ENCODE measurements around the gene IL4R. TPM values are rescaled to one million over a fixed set of nuclear protein-coding genes. Genes with fewer than 3 reads are reported as not detected.
A peak's percentile ranks its signal among the peaks of the same experiment; 100 is the strongest.

The IL4R gene
- total RNA-seq, 1 donor from 2014 or later: 41.0 TPM

GRCh38 chr16:27341549-27341948 is 27.8 kb downstream of the IL4R start:
- Mint-ChIP-seq H3K4me1 (ENCODE audit: low read depth) (no peaks in the 10 kb centered on the region), H3K36me3 (ENCODE audit: low read depth) (peaks cover 37% of the 10 kb centered on the region), H3K27ac (ENCODE audit: unreplicated experiment) (no peak overlapping the region), H3K27me3 (ENCODE audit: low read depth) (no peaks in the 10 kb centered on the region), H3K9me3 (ENCODE audit: low read depth) (no peaks in the 10 kb centered on the region), H3K4me3 (ENCODE audit: unreplicated experiment) (no peak overlapping the region)
- no peak for TF ChIP-seq CTCF (IDR thresholded peaks at IDR 0.05)
- DNase-seq (ENCODE audit: low spot score): no peak

- no peak for DNase-seq (ENCODE audit: low spot score)
- Mint-ChIP-seq H3K4me3 (ENCODE audit: unreplicated experiment) (no peak overlapping the region), H3K9me3 (ENCODE audit: low read depth) (no peaks in the 10 kb centered on the region), H3K36me3 (ENCODE audit: low read depth) (peaks cover 39% of the 10 kb centered on the region), H3K27me3 (ENCODE audit: low read depth) (no peaks in the 10 kb centered on the region), H3K4me1 (ENCODE audit: low read depth) (no peaks in the 10 kb centered on the region), H3K27ac (ENCODE audit: unreplicated experiment) (no peak overlapping the region)
- TF ChIP-seq CTCF (IDR thresholded peaks at IDR 0.05): no peak
Observed at GRCh38 chr16:27341971-27342370, 28.2 kb downstream of the IL4R start.

GRCh38 chr16:27344721-27345120 is 30.9 kb downstream of the IL4R start:
- no peaks in the 10 kb centered on the region for H3K27me3 Mint-ChIP-seq (ENCODE audit: low read depth)
- H3K4me1 Mint-ChIP-seq (ENCODE audit: low read depth): no peaks in the 10 kb centered on the region
- no peak for DNase-seq (ENCODE audit: low spot score)
- no peak overlapping the region for H3K27ac Mint-ChIP-seq (ENCODE audit: unreplicated experiment)
- TF ChIP-seq CTCF (IDR thresholded peaks at IDR 0.05): no peak
- H3K4me3 Mint-ChIP-seq (ENCODE audit: unreplicated experiment): no peak overlapping the region
- no peaks in the 10 kb centered on the region for H3K9me3 Mint-ChIP-seq (ENCODE audit: low read depth)
- H3K36me3 Mint-ChIP-seq (ENCODE audit: low read depth): peaks cover 44% of the 10 kb centered on the region

- Mint-ChIP-seq H3K4me3 (ENCODE audit: unreplicated experiment) (no peak overlapping the region), H3K4me1 (ENCODE audit: low read depth) (no peaks in the 10 kb centered on the region), H3K27me3 (ENCODE audit: low read depth) (no peaks in the 10 kb centered on the region), H3K27ac (ENCODE audit: unreplicated experiment) (no peak overlapping the region), H3K9me3 (ENCODE audit: low read depth) (no peaks in the 10 kb centered on the region), H3K36me3 (ENCODE audit: low read depth) (peaks cover 46% of the 10 kb centered on the region)
- no peak for TF ChIP-seq CTCF (IDR thresholded peaks at IDR 0.05)
- no peak for DNase-seq (ENCODE audit: low spot score)
Observed at GRCh38 chr16:27345201-27345600, 31.4 kb downstream of the IL4R start.

DNA sequence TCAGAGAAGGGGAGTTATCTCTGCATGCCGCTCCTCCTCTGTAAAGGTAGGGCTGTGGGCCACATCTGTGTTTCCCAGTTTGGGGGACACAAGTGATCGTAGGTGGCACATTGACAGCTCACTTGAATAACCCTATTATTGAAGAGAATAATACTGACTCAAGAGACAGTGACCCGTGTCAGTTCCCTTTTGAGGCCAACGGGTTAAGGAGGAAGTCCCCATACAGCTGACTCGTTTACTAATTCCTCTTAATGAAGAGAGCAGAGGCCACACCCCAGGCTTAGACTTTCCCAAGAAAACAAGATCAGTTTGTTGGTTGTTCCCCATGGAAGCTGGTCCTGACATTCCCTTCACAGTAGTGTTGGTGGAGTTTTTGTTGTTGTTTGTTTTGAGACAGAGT is 33.0 kb downstream of the IL4R start:
- H3K36me3 Mint-ChIP-seq (ENCODE audit: low read depth): peaks cover 46% of the 10 kb centered on the region
- H3K9me3 Mint-ChIP-seq (ENCODE audit: low read depth): no peaks in the 10 kb centered on the region
- H3K4me3 Mint-ChIP-seq (ENCODE audit: unreplicated experiment): no peak overlapping the region
- no peaks in the 10 kb centered on the region for H3K27me3 Mint-ChIP-seq (ENCODE audit: low read depth)
- no peaks in the 10 kb centered on the region for H3K4me1 Mint-ChIP-seq (ENCODE audit: low read depth)
- H3K27ac Mint-ChIP-seq (ENCODE audit: unreplicated experiment): peak overlapping the region; percentile 5
- no peak for DNase-seq (ENCODE audit: low spot score)
- no peak for TF ChIP-seq CTCF (IDR thresholded peaks at IDR 0.05)

All from chondrocyte (in vitro differentiated cells).